ENCODE results near the gene GJC2.

The GJC2 gene

GRCh38 chr1:228175316-228176023 is 25.7 kb downstream of the GJC2 start:
- no peak for TF ChIP-seq CTCF (IDR thresholded peaks at IDR 0.05; ENCODE audit: low read depth, low read length, missing control alignments)
- in situ Hi-C loops (cut with HindIII; ENCODE audit: low pct_ligation_motif_present, low sequenced_read_pairs): no loop called here
- DNase-seq: no peak
- Histone ChIP-seq H3K36me3 (replicated peaks) (peaks cover 4% of the 10 kb centered on the region), H3K27me3 (replicated peaks) (no peaks in the 10 kb centered on the region), H3K4me3 (ENCODE audit: low read depth, low read length) (no peak overlapping the region), H3K27ac (no peak overlapping the region)

- no peak overlapping the region for H3K27ac ChIP-seq
- TF ChIP-seq CTCF (IDR thresholded peaks at IDR 0.05; ENCODE audit: low read depth, low read length, missing control alignments): no peak
- no peaks in the 10 kb centered on the region for H3K27me3 ChIP-seq (replicated peaks)
- in situ Hi-C loops (cut with HindIII; ENCODE audit: low pct_ligation_motif_present, low sequenced_read_pairs): no loop called here
- H3K36me3 ChIP-seq (replicated peaks): peaks cover 4% of the 10 kb centered on the region
- no peak overlapping the region for H3K4me3 ChIP-seq (ENCODE audit: low read depth, low read length)
- DNase-seq: no peak
These were observed 26.3 kb downstream of the GJC2 start for GRCh38 chr1:228176024-228176395.

DNA sequence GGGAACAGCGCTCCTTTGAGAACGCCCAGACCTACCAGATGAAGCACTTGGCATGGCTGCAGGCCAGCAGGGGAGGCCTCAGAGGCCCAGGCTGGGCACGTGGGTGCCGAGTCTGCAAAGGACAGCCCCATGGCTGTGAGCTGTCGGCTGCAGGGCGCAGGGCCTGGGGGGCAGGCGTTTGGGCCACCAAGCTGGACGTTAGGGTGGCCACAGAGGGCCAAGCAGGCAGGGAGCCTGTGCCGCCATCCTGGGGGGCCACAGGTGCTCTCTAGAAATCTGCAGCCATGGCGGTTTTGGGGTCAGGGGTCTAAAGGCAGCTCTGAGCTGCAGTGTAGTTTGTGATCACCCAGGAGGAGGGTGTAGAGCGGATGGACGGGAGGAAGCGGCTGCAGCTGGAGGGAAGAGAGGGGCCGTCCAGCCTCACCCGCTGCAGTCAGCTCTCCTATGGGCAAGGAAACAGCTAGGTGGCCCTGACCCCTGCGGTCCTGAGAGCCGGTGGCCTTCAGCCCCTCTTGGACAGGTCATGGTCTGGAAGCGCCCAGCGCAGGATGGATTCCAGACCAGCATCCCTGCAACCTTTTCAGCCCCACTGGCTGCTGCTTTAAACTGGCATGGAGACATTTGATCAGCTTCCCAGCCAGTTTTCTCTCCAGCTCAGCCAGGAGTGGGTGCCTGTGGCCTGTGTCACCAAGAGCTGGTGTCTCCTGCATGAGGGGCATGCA is 26.9 kb downstream of the GJC2 start:
- no peaks in the 10 kb centered on the region for H3K27me3 ChIP-seq (replicated peaks)
- no peak overlapping the region for H3K27ac ChIP-seq
- no peak overlapping the region for H3K4me3 ChIP-seq (ENCODE audit: low read depth, low read length)
- no peak for TF ChIP-seq CTCF (IDR thresholded peaks at IDR 0.05; ENCODE audit: low read depth, low read length, missing control alignments)
- in situ Hi-C loops (cut with HindIII; ENCODE audit: low pct_ligation_motif_present, low sequenced_read_pairs): no loop called here
- peaks cover 4% of the 10 kb centered on the region for H3K36me3 ChIP-seq (replicated peaks)
- DNase-seq: no peak

GRCh38 chr1:228177183-228177475 is 27.4 kb downstream of the GJC2 start:
- no peak overlapping the region for H3K4me3 ChIP-seq (ENCODE audit: low read depth, low read length)
- H3K27me3 ChIP-seq (replicated peaks): no peaks in the 10 kb centered on the region
- H3K36me3 ChIP-seq (replicated peaks): peaks cover 4% of the 10 kb centered on the region
- in situ Hi-C loops (cut with HindIII; ENCODE audit: low pct_ligation_motif_present, low sequenced_read_pairs): no loop called here
- H3K27ac ChIP-seq: no peak overlapping the region
- TF ChIP-seq CTCF (IDR thresholded peaks at IDR 0.05; ENCODE audit: low read depth, low read length, missing control alignments): no peak
- DNase-seq: no peak

- H3K27me3 ChIP-seq (replicated peaks): no peaks in the 10 kb centered on the region
- no peak overlapping the region for H3K4me3 ChIP-seq (ENCODE audit: low read depth, low read length)
- in situ Hi-C loops (cut with HindIII; ENCODE audit: low pct_ligation_motif_present, low sequenced_read_pairs): no loop called here
- TF ChIP-seq CTCF (IDR thresholded peaks at IDR 0.05; ENCODE audit: low read depth, low read length, missing control alignments): no peak
- H3K27ac ChIP-seq: no peak overlapping the region
- DNase-seq: no peak
- peaks cover 4% of the 10 kb centered on the region for H3K36me3 ChIP-seq (replicated peaks)
These were observed 28.3 kb downstream of the GJC2 start for GRCh38 chr1:228177721-228178710.

Data from brain microvascular endothelial cell (primary cell).